ENCODE measurements around the gene SOCS1. TPM values are rescaled to one million over a fixed set of nuclear protein-coding genes. Genes with fewer than 3 reads are reported as not detected.

SOCS1 gene
- total RNA-seq, 2 donors from 2014 or later = 3.2 to 3.7 TPM

GRCh38 chr16:11211061-11211976, 44.7 kb downstream of the SOCS1 start:
- intact Hi-C loops (cut with DNase I) = no loop called here
- H3K9me3 ChIP-seq = no peaks in the 10 kb centered on the region
- H3K27me3 ChIP-seq = no peaks in the 10 kb centered on the region
- no peak overlapping the region for H3K9ac ChIP-seq (ENCODE audit: low read depth in 2 of 2, low read length in 2 of 2)
- no peak for DNase-seq
- no peak overlapping the region for H3K4me3 ChIP-seq
- H3K4me1 ChIP-seq = no peaks in the 10 kb centered on the region
- no peak for TF ChIP-seq CTCF (IDR thresholded peaks at IDR 0.05)
- no peaks in the 10 kb centered on the region for H3K36me3 ChIP-seq
- H3K27ac ChIP-seq = no peak overlapping the region

- intact Hi-C loops (cut with DNase I) = no loop called here
- no peak for TF ChIP-seq CTCF (IDR thresholded peaks at IDR 0.05)
These were observed 45.7 kb downstream of the SOCS1 start for GRCh38 chr16:11210260-11210659.

GRCh38 chr16:11208916-11209665, 46.9 kb downstream of the SOCS1 start:
- H3K36me3 ChIP-seq = no peaks in the 10 kb centered on the region
- no peaks in the 10 kb centered on the region for H3K9me3 ChIP-seq
- H3K4me3 ChIP-seq = no peak overlapping the region
- peaks cover 10% of the 10 kb centered on the region for H3K4me1 ChIP-seq
- H3K27me3 ChIP-seq = no peaks in the 10 kb centered on the region
- H3K27ac ChIP-seq = no peak overlapping the region
- intact Hi-C loops (cut with DNase I) = no loop called here
- no peak for TF ChIP-seq CTCF (IDR thresholded peaks at IDR 0.05)
- no peak overlapping the region for H3K9ac ChIP-seq (ENCODE audit: low read depth in 2 of 2, low read length in 2 of 2)
- no peak for DNase-seq

More at GRCh38 chr16:11210260-11210659, 45.7 kb downstream of the SOCS1 start:
- Histone ChIP-seq H3K27ac (no peak overlapping the region), H3K36me3 (no peaks in the 10 kb centered on the region), H3K9ac (ENCODE audit: low read depth in 2 of 2, low read length in 2 of 2) (no peak overlapping the region), H3K27me3 (no peaks in the 10 kb centered on the region), H3K4me1 (peaks cover 10% of the 10 kb centered on the region), H3K9me3 (no peaks in the 10 kb centered on the region), H3K4me3 (no peak overlapping the region)
- DNase-seq = no peak

GRCh38 chr16:11207646-11208045, 48.4 kb downstream of the SOCS1 start:
- no peak for DNase-seq
- intact Hi-C loops (cut with DNase I) = no loop called here
- no peak for TF ChIP-seq CTCF (IDR thresholded peaks at IDR 0.05)
- H3K4me1 ChIP-seq = peaks cover 10% of the 10 kb centered on the region
- H3K27me3 ChIP-seq = no peaks in the 10 kb centered on the region
- no peak overlapping the region for H3K27ac ChIP-seq
- no peak overlapping the region for H3K4me3 ChIP-seq
- H3K9me3 ChIP-seq = no peaks in the 10 kb centered on the region
- H3K36me3 ChIP-seq = no peaks in the 10 kb centered on the region
- no peak overlapping the region for H3K9ac ChIP-seq (ENCODE audit: low read depth in 2 of 2, low read length in 2 of 2)

- intact Hi-C loops (cut with DNase I) = no loop called here
These were observed 50.0 kb downstream of the SOCS1 start for GRCh38 chr16:11205754-11206581.

More at GRCh38 chr16:11205754-11206581, 50.0 kb downstream of the SOCS1 start:
- Histone ChIP-seq H3K36me3 (no peaks in the 10 kb centered on the region), H3K4me3 (no peak overlapping the region), H3K27me3 (no peaks in the 10 kb centered on the region), H3K9ac (ENCODE audit: low read depth in 2 of 2, low read length in 2 of 2) (no peak overlapping the region), H3K9me3 (no peaks in the 10 kb centered on the region), H3K4me1 (peaks cover 10% of the 10 kb centered on the region), H3K27ac (peak overlapping the region; percentile 45)
- peak; percentile 53 for DNase-seq
- TF ChIP-seq CTCF (IDR thresholded peaks at IDR 0.05) = no peak

All from colonic mucosa (tissue), 4 donors.